Mesendoderm (in vitro differentiated cells): ENCODE data around the gene DOK3.

Experiments
- DNase-seq: peaks from one replicate; pipeline ENCODE4 v3.0.0; 2013
- H2AK5ac ChIP-seq: 2 replicates; pipeline ENCODE4 v1.6.1; 2013; ENCODE audit warnings: low read length, inconsistent platforms
- H2BK120ac ChIP-seq: 2 replicates; pipeline ENCODE4 v1.6.1; 2013; ENCODE audit warnings: low read depth, mild to moderate bottlenecking, low read length, moderate library complexity, mixed read lengths
- H2BK15ac ChIP-seq: replicated peaks from 2 replicates; pipeline ENCODE4 v1.6.1; 2013; ENCODE audit warnings: low read depth, mild to moderate bottlenecking, moderate library complexity
- H2BK5ac ChIP-seq: 2 replicates; pipeline ENCODE4 v1.6.1; 2013; ENCODE audit warnings: low read length, inconsistent platforms
- H3K18ac ChIP-seq: 2 replicates; pipeline ENCODE4 v1.6.1; 2013; ENCODE audit warnings: mild to moderate bottlenecking, low read length, mixed read lengths
- H3K23ac ChIP-seq: one replicate; pipeline ENCODE4 v1.6.1; 2013; ENCODE audit warnings: low read length
- H3K27ac ChIP-seq: 2 replicates; pipeline ENCODE4 v1.5.1; 2013; ENCODE audit warnings: low read depth, mild to moderate bottlenecking, inconsistent platforms, low read length, moderate library complexity
- H3K27me3 ChIP-seq: 2 replicates; pipeline ENCODE4 v1.6.1; 2013; ENCODE audit warnings: low read length, control low read depth, mild to moderate bottlenecking, inconsistent platforms; ENCODE audit not compliant: insufficient read depth, poor library complexity
- H3K36me3 ChIP-seq: 2 replicates; pipeline ENCODE4 v1.6.1; 2013; ENCODE audit warnings: low read length, inconsistent platforms; ENCODE audit not compliant: control insufficient read depth, insufficient read depth
- H3K4ac ChIP-seq: one replicate; pipeline ENCODE4 v1.6.1; 2013; ENCODE audit warnings: low read depth, mild to moderate bottlenecking, low read length, moderate library complexity
- H3K4me1 ChIP-seq: 2 replicates; pipeline ENCODE4 v1.6.1; 2013; ENCODE audit warnings: low read depth, low read length, inconsistent platforms; ENCODE audit not compliant: control insufficient read depth
- H3K4me2 ChIP-seq: 2 replicates; pipeline ENCODE4 v1.6.1; 2013; ENCODE audit warnings: low read length
- H3K4me3 ChIP-seq: 2 replicates; pipeline ENCODE4 v1.5.1; 2013; ENCODE audit warnings: mild to moderate bottlenecking, low read length
- H3K56ac ChIP-seq: one replicate; pipeline ENCODE4 v1.6.1; 2013; ENCODE audit warnings: low read length
- H3K79me1 ChIP-seq: 2 replicates; pipeline ENCODE4 v1.6.1; 2013; ENCODE audit warnings: low read length, inconsistent platforms
- H3K79me2 ChIP-seq: 2 replicates; pipeline ENCODE4 v1.6.1; 2013; ENCODE audit warnings: mild to moderate bottlenecking, low read length; ENCODE audit not compliant: control insufficient read depth, insufficient read depth
- H3K9ac ChIP-seq: 2 replicates; pipeline ENCODE4 v1.6.1; 2013; ENCODE audit warnings: low read length, inconsistent platforms
- H4K5ac ChIP-seq: one replicate; pipeline ENCODE4 v1.6.1; 2013; ENCODE audit warnings: low read length
- H4K8ac ChIP-seq: one replicate; pipeline ENCODE4 v1.6.1; 2013; ENCODE audit warnings: low read depth, mild to moderate bottlenecking, control low read depth, low read length, moderate library complexity
- WGBS: extraction: QIAGEN DNeasy Blood & Tissue Kit; methylation state at CpG from one replicate; pipeline ENCODE4 v1.1.7; 2013; ENCODE audit warnings: low lambda C conversion rate, missing lambda C conversion rate; ENCODE audit not compliant: insufficient coverage; ENCODE audit errors: extremely low coverage; 5-methylcytosine and 5-hydroxymethylcytosine counted together

DOK3 gene

DNA sequence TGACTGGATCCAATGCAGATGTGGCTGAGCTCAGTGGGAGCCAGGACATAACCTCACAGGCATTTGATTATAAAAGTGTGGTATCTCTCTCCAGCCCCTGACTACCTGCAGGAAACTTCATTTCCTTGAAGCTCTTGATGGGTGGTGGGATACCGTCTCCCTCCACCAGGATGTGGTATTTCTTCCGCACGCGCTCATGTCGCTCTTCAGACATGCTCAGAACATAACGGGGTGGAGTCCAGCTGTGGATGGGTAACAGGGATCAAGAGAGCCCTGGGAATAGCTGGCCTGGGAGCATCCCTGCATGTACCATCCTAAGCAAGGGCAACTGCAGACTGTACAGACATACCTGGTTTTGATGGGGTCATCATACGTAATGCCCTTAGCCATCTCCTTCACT is 6.0 kb upstream of the DOK3 start:
- no peak for DNase-seq
- H3K23ac ChIP-seq, result no peak overlapping the region
- H3K79me1 ChIP-seq, result peaks cover 13% of the 10 kb centered on the region
- H2AK5ac ChIP-seq, result no peak overlapping the region
- H4K8ac ChIP-seq, result no peak overlapping the region
- no CpG with 5 or more reads among the region's 7 CpGs for WGBS
- H3K4me3 ChIP-seq, result no peak overlapping the region
- H2BK5ac ChIP-seq, result no peak overlapping the region
- H4K5ac ChIP-seq, result no peak overlapping the region
- H3K9ac ChIP-seq, result peak overlapping the region; percentile 98
- H3K27me3 ChIP-seq, result no peaks in the 10 kb centered on the region
- no peak overlapping the region for H3K56ac ChIP-seq
- H3K36me3 ChIP-seq, result peaks cover 11% of the 10 kb centered on the region
- no peak overlapping the region for H3K27ac ChIP-seq
- no peak overlapping the region for H3K4ac ChIP-seq
- H3K4me2 ChIP-seq, result peak overlapping the region; percentile 78
- no peak overlapping the region for H3K18ac ChIP-seq
- no peak overlapping the region for H2BK120ac ChIP-seq
- H3K4me1 ChIP-seq, result no peaks in the 10 kb centered on the region
- H3K79me2 ChIP-seq, result peaks cover 10% of the 10 kb centered on the region
- no peak overlapping the region for H2BK15ac ChIP-seq

DNA sequence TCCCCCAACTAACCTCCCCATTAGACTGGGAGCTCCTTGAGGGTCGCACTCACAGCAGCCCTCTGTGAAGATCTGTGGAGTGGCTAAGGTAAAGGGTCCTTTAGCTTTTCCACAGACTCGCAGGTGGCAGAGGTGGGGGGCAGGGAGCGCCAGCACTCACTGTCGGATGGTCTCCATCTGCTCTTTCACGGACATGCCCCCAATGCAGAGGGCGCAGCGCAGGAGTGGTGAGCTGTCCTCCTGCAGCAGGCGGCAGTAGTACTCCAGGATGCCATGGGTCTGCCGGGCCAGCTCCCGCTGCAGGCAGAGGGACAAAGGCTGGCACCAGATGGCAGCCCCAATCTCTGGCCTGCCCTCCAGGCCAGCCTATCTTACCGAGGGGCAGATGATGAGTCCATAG is 4.9 kb upstream of the DOK3 start:
- no CpG with 5 or more reads among the region's 11 CpGs for WGBS
- H3K27me3 ChIP-seq, result no peaks in the 10 kb centered on the region
- no peak overlapping the region for H3K4me3 ChIP-seq
- no peak overlapping the region for H3K23ac ChIP-seq
- no peak overlapping the region for H3K56ac ChIP-seq
- peaks cover 10% of the 10 kb centered on the region for H3K79me2 ChIP-seq
- no peak for DNase-seq
- no peak overlapping the region for H2BK120ac ChIP-seq
- no peak overlapping the region for H3K4ac ChIP-seq
- no peak overlapping the region for H2AK5ac ChIP-seq
- H3K9ac ChIP-seq, result no peak overlapping the region
- H2BK15ac ChIP-seq, result no peak overlapping the region
- H3K27ac ChIP-seq, result no peak overlapping the region
- H3K79me1 ChIP-seq, result peaks cover 13% of the 10 kb centered on the region
- no peak overlapping the region for H4K8ac ChIP-seq
- H3K36me3 ChIP-seq, result peaks cover 10% of the 10 kb centered on the region
- no peak overlapping the region for H3K4me2 ChIP-seq
- no peak overlapping the region for H4K5ac ChIP-seq
- no peak overlapping the region for H3K18ac ChIP-seq
- no peaks in the 10 kb centered on the region for H3K4me1 ChIP-seq
- no peak overlapping the region for H2BK5ac ChIP-seq

DNA sequence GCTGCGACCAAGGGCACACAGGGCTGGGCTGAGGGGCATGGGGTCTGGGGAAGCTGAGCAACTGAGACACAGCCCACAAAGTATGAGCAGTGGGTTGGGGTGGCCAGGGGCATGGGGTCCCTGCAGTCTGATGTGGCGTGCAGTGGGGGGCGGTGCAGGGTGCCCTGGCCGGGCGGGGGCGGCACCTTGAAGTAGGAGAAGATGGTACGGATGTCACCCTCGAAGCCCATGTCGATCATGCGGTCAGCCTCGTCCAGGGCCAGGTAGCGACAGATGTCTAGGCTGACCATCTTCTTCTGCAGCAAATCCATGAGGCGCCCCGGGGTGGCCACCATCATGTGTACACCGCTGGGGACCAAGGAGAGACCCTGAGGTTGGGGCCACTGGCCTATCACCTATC is 3.9 kb upstream of the DOK3 start:
- Histone ChIP-seq H3K23ac (no peak overlapping the region), H2BK15ac (no peak overlapping the region), H3K9ac (no peak overlapping the region), H3K79me2 (peaks cover 10% of the 10 kb centered on the region), H2BK5ac (no peak overlapping the region), H2AK5ac (no peak overlapping the region), H3K4me3 (no peak overlapping the region), H4K8ac (no peak overlapping the region), H3K4me2 (no peak overlapping the region), H3K79me1 (peaks cover 13% of the 10 kb centered on the region), H3K27me3 (no peaks in the 10 kb centered on the region), H3K4me1 (no peaks in the 10 kb centered on the region), H3K27ac (no peak overlapping the region), H4K5ac (no peak overlapping the region), H3K56ac (no peak overlapping the region), H2BK120ac (no peak overlapping the region), H3K4ac (no peak overlapping the region), H3K18ac (no peak overlapping the region), H3K36me3 (peaks cover 7% of the 10 kb centered on the region)
- no CpG with 5 or more reads among the region's 15 CpGs for WGBS
- no peak for DNase-seq

GRCh38 chr5:177512736-177513380 is 3.2 kb upstream of the DOK3 start:
- no peak overlapping the region for H3K27ac ChIP-seq
- H4K8ac ChIP-seq, result no peak overlapping the region
- H3K4me1 ChIP-seq, result no peaks in the 10 kb centered on the region
- no peak overlapping the region for H3K23ac ChIP-seq
- no peak overlapping the region for H3K4me2 ChIP-seq
- no peak overlapping the region for H2AK5ac ChIP-seq
- WGBS, result no CpG with 5 or more reads among the region's 16 CpGs
- H3K4ac ChIP-seq, result no peak overlapping the region
- no peak for DNase-seq
- H3K18ac ChIP-seq, result no peak overlapping the region
- H3K4me3 ChIP-seq, result no peak overlapping the region
- no peak overlapping the region for H2BK15ac ChIP-seq
- peaks cover 7% of the 10 kb centered on the region for H3K36me3 ChIP-seq
- H3K79me2 ChIP-seq, result peaks cover 10% of the 10 kb centered on the region
- no peaks in the 10 kb centered on the region for H3K27me3 ChIP-seq
- no peak overlapping the region for H2BK120ac ChIP-seq
- no peak overlapping the region for H3K9ac ChIP-seq
- no peak overlapping the region for H3K56ac ChIP-seq
- peaks cover 13% of the 10 kb centered on the region for H3K79me1 ChIP-seq
- H4K5ac ChIP-seq, result no peak overlapping the region
- no peak overlapping the region for H2BK5ac ChIP-seq

DNA sequence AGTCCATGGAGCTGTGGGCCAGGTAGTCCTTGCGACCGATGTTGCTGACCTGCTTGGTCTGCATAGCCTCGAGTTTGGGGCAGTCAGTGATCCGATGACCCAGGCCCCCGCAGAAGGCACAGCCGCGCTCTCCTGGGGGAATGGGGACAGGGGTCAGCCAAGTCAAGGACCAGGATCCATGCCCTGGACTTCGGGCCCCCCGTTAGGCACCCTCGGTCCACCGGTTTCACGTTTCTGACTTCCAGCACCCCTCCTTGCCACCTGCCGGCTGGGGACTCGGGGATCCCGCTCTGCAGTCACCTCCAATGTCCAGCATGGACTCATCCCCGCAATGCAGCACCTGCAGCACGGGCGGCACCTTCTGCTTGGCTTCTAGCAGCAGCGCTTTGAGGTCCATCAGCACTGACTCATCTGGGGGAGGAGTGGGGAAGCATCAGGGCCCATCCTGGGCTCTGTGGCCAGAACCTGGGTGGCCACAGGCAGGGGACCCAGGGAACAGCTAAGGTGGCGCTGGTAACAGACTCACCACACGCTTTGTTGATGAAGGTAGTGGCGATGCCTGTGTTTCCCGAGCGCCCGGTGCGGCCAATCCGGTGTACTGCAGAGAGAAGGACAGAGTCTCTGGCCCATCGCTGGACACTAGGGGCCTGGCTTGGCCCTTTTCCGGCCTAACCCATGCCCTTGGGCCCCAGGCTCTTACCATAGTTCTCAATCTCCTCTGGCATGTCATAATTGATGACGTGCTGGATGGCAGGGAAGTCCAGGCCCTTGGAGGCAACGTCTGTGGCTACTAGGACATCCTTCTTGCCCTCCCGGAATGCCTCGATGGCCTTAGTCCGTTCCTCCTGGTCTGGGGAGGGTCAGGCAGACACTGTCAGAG is 2.4 kb upstream of the DOK3 start:
- Histone ChIP-seq H3K4me2 (no peak overlapping the region), H2BK5ac (no peak overlapping the region), H3K4me1 (no peaks in the 10 kb centered on the region), H3K27me3 (no peaks in the 10 kb centered on the region), H4K5ac (no peak overlapping the region), H3K56ac (no peak overlapping the region), H3K4ac (no peak overlapping the region), H3K9ac (no peak overlapping the region), H3K18ac (no peak overlapping the region), H3K36me3 (peaks cover 7% of the 10 kb centered on the region), H3K27ac (no peak overlapping the region), H3K4me3 (no peak overlapping the region), H4K8ac (no peak overlapping the region), H2AK5ac (no peak overlapping the region), H3K79me2 (peaks cover 10% of the 10 kb centered on the region), H2BK15ac (no peak overlapping the region), H3K79me1 (peaks cover 13% of the 10 kb centered on the region), H3K23ac (no peak overlapping the region), H2BK120ac (no peak overlapping the region)
- no CpG with 5 or more reads among the region's 34 CpGs for WGBS
- DNase-seq, result no peak
